Measurements from ENCODE around the gene SFMBT2.
"Not testable (repeated sequence)": the region's sequence is repeated elsewhere in the genome, so short reads cannot be mapped to it uniquely, and the experiment has no call there.

SFMBT2 gene

DNA sequence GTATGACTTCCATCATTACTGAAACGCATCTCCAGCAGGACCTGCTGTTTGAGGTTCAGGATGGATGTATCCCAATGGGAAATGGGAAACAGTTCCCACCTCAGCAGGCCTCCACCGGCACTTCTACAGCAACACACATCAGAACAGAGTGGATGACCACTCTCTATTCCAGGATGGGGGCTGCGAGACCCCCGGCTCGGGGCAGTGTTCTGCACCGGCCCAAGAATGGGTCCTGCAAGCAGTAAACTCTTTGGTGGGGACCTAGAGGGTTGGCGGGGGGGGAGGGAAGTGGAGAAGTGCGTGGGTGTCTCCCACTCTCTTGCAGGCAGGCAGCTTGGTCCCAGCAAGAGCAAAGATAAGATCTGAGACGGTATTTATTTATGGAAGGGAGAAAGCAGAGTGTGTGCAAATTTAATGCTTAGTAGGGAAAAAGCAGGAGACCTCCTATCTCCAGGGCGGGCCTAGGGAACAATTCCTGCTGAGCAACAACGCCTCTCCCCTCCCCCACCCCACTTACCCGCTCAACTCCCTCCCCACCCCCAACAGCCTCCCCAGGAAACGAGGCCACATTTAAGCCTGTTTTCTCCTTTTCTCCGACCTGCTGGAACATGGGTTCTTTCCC, 4.0 kb downstream of the SFMBT2 start:
- Histone ChIP-seq H3K27me3 (ENCODE audit: insufficient read depth, low read length) (peaks cover 24% of the 10 kb centered on the region), H3K9me3 (ENCODE audit: low read length) (peaks cover 4% of the 10 kb centered on the region), H3K4me3 (ENCODE audit: low read length) (no peak overlapping the region), H3K36me3 (ENCODE audit: insufficient read depth, low read length) (no peaks in the 10 kb centered on the region), H2AFZ (ENCODE audit: low read depth, low read length) (no peak overlapping the region), H3K4me1 (ENCODE audit: insufficient read depth, low read length) (peaks cover 15% of the 10 kb centered on the region)

DNA sequence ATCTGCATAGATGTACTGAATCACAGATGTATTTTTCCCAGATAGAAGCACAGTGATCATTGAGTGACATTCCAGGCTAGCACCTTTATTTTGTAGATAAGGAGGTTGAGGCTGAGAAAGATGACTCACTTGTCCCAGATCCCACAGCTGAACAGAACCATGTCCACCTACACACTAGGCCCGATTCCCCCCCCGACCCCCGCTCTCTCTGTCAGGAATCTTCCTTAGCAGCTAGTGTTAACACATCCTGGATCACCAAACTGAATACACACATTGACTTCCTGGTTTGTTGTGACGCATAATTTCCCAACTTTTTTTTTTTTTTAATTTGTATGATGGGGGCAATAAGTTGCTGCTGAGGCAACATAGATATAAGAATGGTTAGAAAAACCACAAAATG, 5.2 kb downstream of the SFMBT2 start:
- peaks cover 4% of the 10 kb centered on the region for H3K9me3 ChIP-seq (ENCODE audit: low read length)
- no peak overlapping the region for H3K4me3 ChIP-seq (ENCODE audit: low read length)
- H3K4me1 ChIP-seq (ENCODE audit: insufficient read depth, low read length), result peaks cover 15% of the 10 kb centered on the region
- no peaks in the 10 kb centered on the region for H3K36me3 ChIP-seq (ENCODE audit: insufficient read depth, low read length)
- no peak overlapping the region for H2AFZ ChIP-seq (ENCODE audit: low read depth, low read length)
- peaks cover 20% of the 10 kb centered on the region for H3K27me3 ChIP-seq (ENCODE audit: insufficient read depth, low read length)

DNA sequence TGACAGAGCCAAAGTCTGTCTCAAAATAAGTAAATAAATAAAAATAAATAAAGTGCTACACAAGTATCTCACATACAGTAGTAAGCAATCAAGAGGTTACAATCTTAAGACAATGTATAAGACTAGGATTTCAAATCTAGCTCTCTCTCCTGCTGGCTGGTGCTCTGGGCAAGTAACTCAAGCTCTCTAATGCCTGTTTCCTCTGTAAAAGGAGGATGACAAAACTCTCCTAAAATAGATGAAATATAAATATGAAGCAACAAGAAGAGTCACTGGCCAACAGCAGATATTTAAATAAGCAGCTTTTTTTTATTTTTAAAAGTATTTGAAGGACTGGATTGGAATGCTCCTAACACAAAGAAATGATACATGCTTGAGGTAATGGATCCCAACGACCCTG, 7.2 kb downstream of the SFMBT2 start:
- H3K27me3 ChIP-seq (ENCODE audit: insufficient read depth, low read length), result peaks cover 15% of the 10 kb centered on the region
- H3K4me3 ChIP-seq (ENCODE audit: low read length), result no peak overlapping the region
- peaks cover 7% of the 10 kb centered on the region for H3K4me1 ChIP-seq (ENCODE audit: insufficient read depth, low read length)
- no peaks in the 10 kb centered on the region for H3K36me3 ChIP-seq (ENCODE audit: insufficient read depth, low read length)
- H3K9me3 ChIP-seq (ENCODE audit: low read length), result peaks cover 4% of the 10 kb centered on the region
- H2AFZ ChIP-seq (ENCODE audit: low read depth, low read length), result no peak overlapping the region

DNA sequence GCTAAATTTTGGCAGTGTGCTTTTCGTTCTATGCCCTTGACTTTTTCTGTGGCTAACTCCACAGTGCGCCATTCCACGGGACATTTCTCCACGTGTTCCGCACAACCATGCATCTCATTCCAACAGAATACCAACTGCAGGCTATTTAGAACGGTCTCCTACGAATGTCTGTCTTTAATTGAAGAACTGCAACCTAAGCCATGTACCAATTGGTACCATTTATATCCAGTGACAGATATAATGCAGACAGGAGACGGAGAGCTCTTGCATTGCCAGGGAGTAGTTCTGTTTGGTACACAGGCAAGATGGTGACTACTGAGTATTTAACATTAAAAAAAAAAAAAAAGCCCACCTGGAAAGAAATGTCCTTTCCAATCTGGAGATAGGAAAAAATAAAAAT, 9.1 kb downstream of the SFMBT2 start:
- H3K36me3 ChIP-seq (ENCODE audit: insufficient read depth, low read length), result no peaks in the 10 kb centered on the region
- H3K4me3 ChIP-seq (ENCODE audit: low read length), result no peak overlapping the region
- H2AFZ ChIP-seq (ENCODE audit: low read depth, low read length), result no peak overlapping the region
- H3K27me3 ChIP-seq (ENCODE audit: insufficient read depth, low read length), result peaks cover 4% of the 10 kb centered on the region
- no peaks in the 10 kb centered on the region for H3K9me3 ChIP-seq (ENCODE audit: low read length)
- H3K4me1 ChIP-seq (ENCODE audit: insufficient read depth, low read length), result no peaks in the 10 kb centered on the region

DNA sequence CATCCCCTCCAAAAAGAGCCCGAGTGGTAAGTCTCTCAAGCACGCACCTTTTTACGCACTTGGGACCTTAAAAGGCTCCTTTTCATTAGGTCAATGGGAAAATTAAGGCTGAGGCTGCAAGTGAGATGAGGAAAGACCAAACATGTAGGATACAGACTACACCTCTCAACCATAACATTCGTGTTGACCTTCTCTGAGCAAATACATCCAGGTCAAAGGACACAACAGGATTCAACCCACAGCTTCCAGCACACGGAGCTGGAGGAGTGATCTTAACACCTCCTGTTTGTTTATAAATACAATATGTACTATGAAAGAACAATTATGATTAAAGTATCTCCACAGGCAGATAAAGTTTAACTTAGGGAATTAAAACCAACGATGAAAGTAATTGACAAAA, 9.7 kb downstream of the SFMBT2 start:
- Histone ChIP-seq H3K4me1 (ENCODE audit: insufficient read depth, low read length) (no peaks in the 10 kb centered on the region), H3K36me3 (ENCODE audit: insufficient read depth, low read length) (no peaks in the 10 kb centered on the region), H3K27me3 (ENCODE audit: insufficient read depth, low read length) (no peaks in the 10 kb centered on the region), H3K4me3 (ENCODE audit: low read length) (no peak overlapping the region), H3K9me3 (ENCODE audit: low read length) (no peaks in the 10 kb centered on the region), H2AFZ (ENCODE audit: low read depth, low read length) (no peak overlapping the region)

DNA sequence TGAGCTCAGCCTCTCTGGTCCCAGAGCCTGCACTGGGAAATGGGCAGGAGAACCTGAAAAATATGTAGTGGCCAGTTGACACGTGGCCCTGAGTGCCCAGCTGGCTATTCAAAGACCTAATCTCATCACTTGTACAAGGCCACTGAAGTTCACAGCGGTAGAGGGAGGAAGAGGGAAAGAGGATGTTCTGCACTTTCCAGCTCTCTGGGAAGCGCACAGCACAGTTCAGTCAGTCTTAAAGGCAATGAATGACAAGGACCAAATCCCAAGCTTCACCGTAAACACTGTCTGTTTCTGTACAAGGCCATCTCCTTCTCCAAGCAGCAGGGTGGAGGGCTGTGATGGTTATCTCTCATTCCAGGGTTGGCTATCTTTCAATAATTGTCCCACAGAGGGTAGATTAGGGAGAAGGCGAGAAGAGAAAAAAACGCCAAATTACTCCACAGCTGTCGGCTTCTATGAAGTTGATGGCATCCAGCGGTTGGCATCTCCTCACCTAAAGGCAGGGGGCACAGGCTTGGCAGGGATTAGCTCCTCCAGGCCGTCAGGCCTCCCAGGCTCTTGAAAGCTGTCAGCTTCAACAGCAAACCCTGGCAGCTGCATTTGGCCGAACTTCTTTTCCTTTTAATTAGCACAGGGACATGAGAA, 10.6 kb downstream of the SFMBT2 start:
- Histone ChIP-seq H3K36me3 (ENCODE audit: insufficient read depth, low read length) (no peaks in the 10 kb centered on the region), H3K27me3 (ENCODE audit: insufficient read depth, low read length) (no peaks in the 10 kb centered on the region), H3K9me3 (ENCODE audit: low read length) (no peaks in the 10 kb centered on the region), H3K4me1 (ENCODE audit: insufficient read depth, low read length) (no peaks in the 10 kb centered on the region), H2AFZ (ENCODE audit: low read depth, low read length) (no peak overlapping the region), H3K4me3 (ENCODE audit: low read length) (no peak overlapping the region)

DNA sequence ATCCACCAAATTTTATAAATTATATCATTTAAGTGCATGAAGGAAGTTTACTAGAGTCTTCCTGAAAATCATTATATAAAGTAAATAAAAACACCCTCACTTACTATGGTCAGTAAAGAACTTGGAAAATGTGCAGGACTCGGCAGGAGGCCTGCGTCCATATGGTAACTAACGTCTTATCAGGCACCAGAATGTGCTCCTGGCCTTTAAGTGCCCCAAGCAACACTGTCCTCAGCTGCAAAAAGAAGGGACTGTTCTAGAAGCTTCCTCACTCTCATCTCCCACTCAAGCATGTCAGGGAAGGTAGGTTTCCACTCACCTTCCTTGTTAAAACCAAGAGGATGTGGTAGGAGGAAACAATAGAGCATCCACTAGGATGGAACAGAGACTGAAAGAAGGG, 11.3 kb downstream of the SFMBT2 start:
- H3K4me3 ChIP-seq (ENCODE audit: low read length), result no peak overlapping the region
- no peaks in the 10 kb centered on the region for H3K4me1 ChIP-seq (ENCODE audit: insufficient read depth, low read length)
- no peaks in the 10 kb centered on the region for H3K27me3 ChIP-seq (ENCODE audit: insufficient read depth, low read length)
- H3K36me3 ChIP-seq (ENCODE audit: insufficient read depth, low read length), result no peaks in the 10 kb centered on the region
- no peak overlapping the region for H2AFZ ChIP-seq (ENCODE audit: low read depth, low read length)
- H3K9me3 ChIP-seq (ENCODE audit: low read length), result no peaks in the 10 kb centered on the region

GRCh38 chr10:7397049-7398035, 13.5 kb downstream of the SFMBT2 start:
- no peak overlapping the region for H2AFZ ChIP-seq (ENCODE audit: low read depth, low read length)
- no peaks in the 10 kb centered on the region for H3K9me3 ChIP-seq (ENCODE audit: low read length)
- H3K4me3 ChIP-seq (ENCODE audit: low read length), result no peak overlapping the region
- H3K36me3 ChIP-seq (ENCODE audit: insufficient read depth, low read length), result no peaks in the 10 kb centered on the region
- H3K4me1 ChIP-seq (ENCODE audit: insufficient read depth, low read length), result no peaks in the 10 kb centered on the region
- H3K27me3 ChIP-seq (ENCODE audit: insufficient read depth, low read length), result no peaks in the 10 kb centered on the region

- not testable (repeated sequence) for H3K9me3 ChIP-seq (ENCODE audit: low read length); H2AFZ ChIP-seq (ENCODE audit: low read depth, low read length); H3K4me1 ChIP-seq (ENCODE audit: insufficient read depth, low read length); H3K36me3 ChIP-seq (ENCODE audit: insufficient read depth, low read length); H3K27me3 ChIP-seq (ENCODE audit: insufficient read depth, low read length); H3K4me3 ChIP-seq (ENCODE audit: low read length)
Measured at GRCh38 chr10:7392301-7392700, 18.5 kb downstream of the SFMBT2 start.

DNA sequence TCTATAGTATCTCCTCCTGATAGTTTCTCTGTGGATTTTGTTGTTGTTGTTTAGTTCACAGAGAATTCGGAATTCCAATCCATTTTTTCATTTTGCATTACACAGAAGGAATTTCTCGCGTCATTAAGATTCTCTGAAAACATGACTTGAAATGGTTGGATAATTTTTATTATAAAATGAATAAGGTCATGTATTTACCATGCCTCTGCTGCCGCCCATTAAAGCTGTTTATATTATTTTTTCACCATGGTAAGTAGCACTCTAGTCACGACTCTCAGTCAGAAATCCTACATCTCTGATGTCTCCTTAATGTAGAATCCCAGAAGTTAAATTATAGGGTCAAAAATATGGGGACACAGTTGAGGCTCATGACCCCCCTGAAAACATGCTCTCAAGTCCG, 19.1 kb downstream of the SFMBT2 start:
- H3K36me3 ChIP-seq (ENCODE audit: insufficient read depth, low read length), result no peaks in the 10 kb centered on the region
- H3K4me3 ChIP-seq (ENCODE audit: low read length), result no peak overlapping the region
- H3K4me1 ChIP-seq (ENCODE audit: insufficient read depth, low read length), result no peaks in the 10 kb centered on the region
- no peak overlapping the region for H2AFZ ChIP-seq (ENCODE audit: low read depth, low read length)
- H3K27me3 ChIP-seq (ENCODE audit: insufficient read depth, low read length), result no peaks in the 10 kb centered on the region
- H3K9me3 ChIP-seq (ENCODE audit: low read length), result no peaks in the 10 kb centered on the region

DNA sequence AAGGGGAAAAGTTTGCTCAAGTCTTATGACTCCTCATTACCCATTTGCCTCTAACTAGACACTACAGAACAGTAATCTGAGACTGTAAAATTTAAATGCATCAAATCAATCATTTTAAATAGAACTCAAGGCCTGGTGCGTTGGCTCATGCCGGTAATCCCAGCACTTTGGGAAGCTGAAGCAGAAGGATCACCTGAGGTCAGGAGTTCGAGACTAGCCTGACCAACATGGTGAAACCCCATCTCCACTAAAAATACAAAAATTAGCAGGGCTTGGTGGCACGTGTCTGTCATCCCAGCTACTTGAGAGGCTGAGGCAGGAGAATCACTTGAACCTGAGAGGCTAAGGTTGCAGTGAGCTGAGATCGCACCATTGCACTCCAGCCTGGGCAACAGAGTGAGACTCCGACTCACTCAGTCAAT, 20.1 kb downstream of the SFMBT2 start:
- H3K9me3 ChIP-seq (ENCODE audit: low read length); H2AFZ ChIP-seq (ENCODE audit: low read depth, low read length); H3K27me3 ChIP-seq (ENCODE audit: insufficient read depth, low read length); H3K36me3 ChIP-seq (ENCODE audit: insufficient read depth, low read length); H3K4me1 ChIP-seq (ENCODE audit: insufficient read depth, low read length); H3K4me3 ChIP-seq (ENCODE audit: low read length): not testable (repeated sequence)

GRCh38 chr10:7389844-7390243, 21.0 kb downstream of the SFMBT2 start:
- Histone ChIP-seq H3K4me3 (ENCODE audit: low read length) (no peak overlapping the region), H3K36me3 (ENCODE audit: insufficient read depth, low read length) (no peaks in the 10 kb centered on the region), H3K27me3 (ENCODE audit: insufficient read depth, low read length) (no peaks in the 10 kb centered on the region), H2AFZ (ENCODE audit: low read depth, low read length) (no peak overlapping the region), H3K9me3 (ENCODE audit: low read length) (no peaks in the 10 kb centered on the region), H3K4me1 (ENCODE audit: insufficient read depth, low read length) (no peaks in the 10 kb centered on the region)

DNA sequence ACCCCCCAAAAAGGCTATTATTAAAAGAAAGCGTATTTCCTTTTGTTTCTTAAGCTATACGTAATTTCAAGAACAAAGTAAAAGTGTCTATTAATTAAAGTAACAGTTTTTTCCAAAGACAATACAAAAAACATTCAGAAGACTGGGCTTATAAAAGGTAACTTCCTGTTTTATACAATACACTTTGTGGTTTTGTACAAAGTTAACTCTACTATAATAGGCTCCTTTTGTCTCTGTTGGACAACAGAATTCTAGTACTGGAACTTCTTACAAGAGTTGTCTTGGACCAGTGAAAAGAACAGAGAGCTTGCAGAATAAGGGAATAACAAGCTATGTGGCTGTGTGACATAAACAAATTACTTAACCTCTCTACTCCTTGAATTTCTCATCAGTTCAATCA, 21.5 kb downstream of the SFMBT2 start:
- no peak overlapping the region for H3K4me3 ChIP-seq (ENCODE audit: low read length)
- no peaks in the 10 kb centered on the region for H3K27me3 ChIP-seq (ENCODE audit: insufficient read depth, low read length)
- no peaks in the 10 kb centered on the region for H3K9me3 ChIP-seq (ENCODE audit: low read length)
- no peaks in the 10 kb centered on the region for H3K4me1 ChIP-seq (ENCODE audit: insufficient read depth, low read length)
- no peaks in the 10 kb centered on the region for H3K36me3 ChIP-seq (ENCODE audit: insufficient read depth, low read length)
- H2AFZ ChIP-seq (ENCODE audit: low read depth, low read length), result no peak overlapping the region
